Measurements from ENCODE around the gene RTN1.

Gene RTN1

GRCh38 chr14:59728304-59728703, 142.3 kb downstream of the RTN1 start:
- no peak overlapping the region for H3K9ac ChIP-seq (ENCODE audit: low read depth, low read length)
- H3K27me3 ChIP-seq (ENCODE audit: insufficient read depth, low read length): no peaks in the 10 kb centered on the region
- H3K9me3 ChIP-seq (ENCODE audit: insufficient read depth, low read depth, low read length): no peaks in the 10 kb centered on the region
- H3K4me3 ChIP-seq (ENCODE audit: low read length): no peak overlapping the region
- no peaks in the 10 kb centered on the region for H3K4me1 ChIP-seq (ENCODE audit: insufficient read depth, low read length)
- H3K36me3 ChIP-seq (ENCODE audit: insufficient read depth, low read depth, low read length): no peaks in the 10 kb centered on the region
- no peak overlapping the region for H3K27ac ChIP-seq (ENCODE audit: low read length)

- Histone ChIP-seq H3K27ac (ENCODE audit: low read length) (no peak overlapping the region), H3K36me3 (ENCODE audit: insufficient read depth, low read depth, low read length) (no peaks in the 10 kb centered on the region), H3K9me3 (ENCODE audit: insufficient read depth, low read depth, low read length) (no peaks in the 10 kb centered on the region), H3K4me1 (ENCODE audit: insufficient read depth, low read length) (no peaks in the 10 kb centered on the region), H3K4me3 (ENCODE audit: low read length) (no peak overlapping the region), H3K27me3 (ENCODE audit: insufficient read depth, low read length) (no peaks in the 10 kb centered on the region), H3K9ac (ENCODE audit: low read depth, low read length) (no peak overlapping the region)
These were observed 143.4 kb downstream of the RTN1 start for GRCh38 chr14:59727073-59727661.

GRCh38 chr14:59711080-59711479, 159.5 kb downstream of the RTN1 start:
- H3K9me3 ChIP-seq (ENCODE audit: insufficient read depth, low read depth, low read length): no peaks in the 10 kb centered on the region
- no peak overlapping the region for H3K4me3 ChIP-seq (ENCODE audit: low read length)
- H3K9ac ChIP-seq (ENCODE audit: low read depth, low read length): no peak overlapping the region
- no peaks in the 10 kb centered on the region for H3K4me1 ChIP-seq (ENCODE audit: insufficient read depth, low read length)
- no peak overlapping the region for H3K27ac ChIP-seq (ENCODE audit: low read length)
- H3K36me3 ChIP-seq (ENCODE audit: insufficient read depth, low read depth, low read length): no peaks in the 10 kb centered on the region
- no peaks in the 10 kb centered on the region for H3K27me3 ChIP-seq (ENCODE audit: insufficient read depth, low read length)

GRCh38 chr14:59707778-59708561, 162.6 kb downstream of the RTN1 start:
- Histone ChIP-seq H3K9ac (ENCODE audit: low read depth, low read length) (no peak overlapping the region), H3K27me3 (ENCODE audit: insufficient read depth, low read length) (no peaks in the 10 kb centered on the region), H3K4me3 (ENCODE audit: low read length) (no peak overlapping the region), H3K27ac (ENCODE audit: low read length) (no peak overlapping the region), H3K4me1 (ENCODE audit: insufficient read depth, low read length) (no peaks in the 10 kb centered on the region), H3K36me3 (ENCODE audit: insufficient read depth, low read depth, low read length) (no peaks in the 10 kb centered on the region), H3K9me3 (ENCODE audit: insufficient read depth, low read depth, low read length) (no peaks in the 10 kb centered on the region)

- Histone ChIP-seq H3K36me3 (ENCODE audit: insufficient read depth, low read depth, low read length) (no peaks in the 10 kb centered on the region), H3K4me3 (ENCODE audit: low read length) (no peak overlapping the region), H3K9ac (ENCODE audit: low read depth, low read length) (no peak overlapping the region), H3K9me3 (ENCODE audit: insufficient read depth, low read depth, low read length) (peaks cover 10% of the 10 kb centered on the region; the same call in 1 of the 2 replicates), H3K27ac (ENCODE audit: low read length) (no peak overlapping the region), H3K27me3 (ENCODE audit: insufficient read depth, low read length) (no peaks in the 10 kb centered on the region), H3K4me1 (ENCODE audit: insufficient read depth, low read length) (no peaks in the 10 kb centered on the region)
These were observed 164.7 kb downstream of the RTN1 start for GRCh38 chr14:59705866-59706265.

GRCh38 chr14:59705245-59705644, 165.3 kb downstream of the RTN1 start:
- H3K27me3 ChIP-seq (ENCODE audit: insufficient read depth, low read length): no peaks in the 10 kb centered on the region
- H3K9ac ChIP-seq (ENCODE audit: low read depth, low read length): no peak overlapping the region
- H3K27ac ChIP-seq (ENCODE audit: low read length): no peak overlapping the region
- H3K9me3 ChIP-seq (ENCODE audit: insufficient read depth, low read depth, low read length): peaks cover 10% of the 10 kb centered on the region; the same call in 1 of the 2 replicates
- no peaks in the 10 kb centered on the region for H3K4me1 ChIP-seq (ENCODE audit: insufficient read depth, low read length)
- H3K4me3 ChIP-seq (ENCODE audit: low read length): no peak overlapping the region
- no peaks in the 10 kb centered on the region for H3K36me3 ChIP-seq (ENCODE audit: insufficient read depth, low read depth, low read length)

GRCh38 chr14:59704054-59704645, 166.4 kb downstream of the RTN1 start:
- Histone ChIP-seq H3K36me3 (ENCODE audit: insufficient read depth, low read depth, low read length) (no peaks in the 10 kb centered on the region), H3K4me3 (ENCODE audit: low read length) (no peak overlapping the region), H3K9ac (ENCODE audit: low read depth, low read length) (no peak overlapping the region), H3K4me1 (ENCODE audit: insufficient read depth, low read length) (no peaks in the 10 kb centered on the region), H3K27me3 (ENCODE audit: insufficient read depth, low read length) (no peaks in the 10 kb centered on the region), H3K9me3 (ENCODE audit: insufficient read depth, low read depth, low read length) (peaks cover 10% of the 10 kb centered on the region; the same call in 1 of the 2 replicates), H3K27ac (ENCODE audit: low read length) (no peak overlapping the region)

- H3K36me3 ChIP-seq (ENCODE audit: insufficient read depth, low read depth, low read length): no peaks in the 10 kb centered on the region
- H3K27me3 ChIP-seq (ENCODE audit: insufficient read depth, low read length): no peaks in the 10 kb centered on the region
- no peak overlapping the region for H3K9ac ChIP-seq (ENCODE audit: low read depth, low read length)
- H3K9me3 ChIP-seq (ENCODE audit: insufficient read depth, low read depth, low read length): peaks cover 13% of the 10 kb centered on the region; the same call in 1 of the 2 replicates
- no peaks in the 10 kb centered on the region for H3K4me1 ChIP-seq (ENCODE audit: insufficient read depth, low read length)
- no peak overlapping the region for H3K4me3 ChIP-seq (ENCODE audit: low read length)
- no peak overlapping the region for H3K27ac ChIP-seq (ENCODE audit: low read length)
These were observed 171.1 kb downstream of the RTN1 start for GRCh38 chr14:59699442-59699841.

- H3K4me3 ChIP-seq (ENCODE audit: low read length): no peak overlapping the region
- no peaks in the 10 kb centered on the region for H3K27me3 ChIP-seq (ENCODE audit: insufficient read depth, low read length)
- H3K9ac ChIP-seq (ENCODE audit: low read depth, low read length): no peak overlapping the region
- H3K27ac ChIP-seq (ENCODE audit: low read length): no peak overlapping the region
- no peaks in the 10 kb centered on the region for H3K36me3 ChIP-seq (ENCODE audit: insufficient read depth, low read depth, low read length)
- H3K9me3 ChIP-seq (ENCODE audit: insufficient read depth, low read depth, low read length): peaks cover 13% of the 10 kb centered on the region; the same call in 1 of the 2 replicates
- no peaks in the 10 kb centered on the region for H3K4me1 ChIP-seq (ENCODE audit: insufficient read depth, low read length)
These were observed 171.8 kb downstream of the RTN1 start for GRCh38 chr14:59698793-59699192.

GRCh38 chr14:59695198-59695597, 175.4 kb downstream of the RTN1 start:
- H3K4me3 ChIP-seq (ENCODE audit: low read length): no peak overlapping the region
- no peak overlapping the region for H3K9ac ChIP-seq (ENCODE audit: low read depth, low read length)
- no peaks in the 10 kb centered on the region for H3K27me3 ChIP-seq (ENCODE audit: insufficient read depth, low read length)
- 0 out of 2 replicates have a peak, but pooled peaks cover 3% of the 10 kb centered on the region for H3K9me3 ChIP-seq (ENCODE audit: insufficient read depth, low read depth, low read length)
- no peak overlapping the region for H3K27ac ChIP-seq (ENCODE audit: low read length)
- no peaks in the 10 kb centered on the region for H3K4me1 ChIP-seq (ENCODE audit: insufficient read depth, low read length)
- no peaks in the 10 kb centered on the region for H3K36me3 ChIP-seq (ENCODE audit: insufficient read depth, low read depth, low read length)

- Histone ChIP-seq H3K9me3 (ENCODE audit: insufficient read depth, low read depth, low read length) (no peaks in the 10 kb centered on the region; the same call in 1 of the 2 replicates), H3K27me3 (ENCODE audit: insufficient read depth, low read length) (no peaks in the 10 kb centered on the region), H3K36me3 (ENCODE audit: insufficient read depth, low read depth, low read length) (no peaks in the 10 kb centered on the region), H3K4me1 (ENCODE audit: insufficient read depth, low read length) (no peaks in the 10 kb centered on the region), H3K4me3 (ENCODE audit: low read length) (no peak overlapping the region), H3K27ac (ENCODE audit: low read length) (no peak overlapping the region), H3K9ac (ENCODE audit: low read depth, low read length) (no peak overlapping the region)
These were observed 179.3 kb downstream of the RTN1 start for GRCh38 chr14:59691266-59691665.

GRCh38 chr14:59690426-59690825, 180.2 kb downstream of the RTN1 start:
- Histone ChIP-seq H3K27ac (ENCODE audit: low read length) (no peak overlapping the region), H3K9me3 (ENCODE audit: insufficient read depth, low read depth, low read length) (no peaks in the 10 kb centered on the region; the same call in 1 of the 2 replicates), H3K4me1 (ENCODE audit: insufficient read depth, low read length) (no peaks in the 10 kb centered on the region), H3K4me3 (ENCODE audit: low read length) (no peak overlapping the region), H3K9ac (ENCODE audit: low read depth, low read length) (no peak overlapping the region), H3K36me3 (ENCODE audit: insufficient read depth, low read depth, low read length) (no peaks in the 10 kb centered on the region), H3K27me3 (ENCODE audit: insufficient read depth, low read length) (no peaks in the 10 kb centered on the region)

Measured in iPS-20b (cell line).